HG02571 (cell line): ENCODE measurements around the gene NKX1-1.
"Not testable (repeated sequence)": the region's sequence is repeated elsewhere in the genome, so short reads cannot be mapped to it uniquely, and the experiment has no call there.

Experiments used
- ATAC-seq: cut with Tn5 transposase; IDR thresholded peaks from one replicate; pipeline ENCODE4 v1.9.1; 2021; ENCODE audit warnings: mild to moderate bottlenecking, moderate library complexity; ENCODE audit not compliant: unreplicated experiment

NKX1-1 gene

GRCh38 chr4:1406394-1406980 is at the start of gene NKX1-1:
Gene NKX1-1, minus strand, starts transcription at chr4:1406442. Its CDS starts 0 bp downstream, at chr4:1406442.
- no peak for ATAC-seq

DNA sequence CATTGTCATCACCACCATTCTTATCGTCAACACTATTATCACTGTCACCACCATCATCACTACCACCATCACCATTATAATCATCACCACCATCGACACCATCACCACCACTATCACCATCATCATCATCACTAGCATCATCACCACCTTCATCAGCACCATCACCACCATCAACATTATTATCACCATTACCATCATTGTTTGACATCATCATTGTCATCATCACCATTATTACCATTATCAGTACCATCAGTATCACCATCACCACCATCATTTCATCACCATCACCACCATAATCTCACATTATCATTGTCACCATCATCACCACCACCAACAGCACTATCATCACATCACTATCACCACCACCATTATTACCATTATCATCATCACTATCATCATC is 47.5 kb upstream of the NKX1-1 start:
- no peak for ATAC-seq

GRCh38 chr4:1452431-1453051 is 46.3 kb upstream of the NKX1-1 start:
- no peak for ATAC-seq

GRCh38 chr4:1451752-1452122 is 45.5 kb upstream of the NKX1-1 start:
- no peak for ATAC-seq

- ATAC-seq: no peak
These were observed 45.0 kb upstream of the NKX1-1 start for GRCh38 chr4:1451106-1451751.

DNA sequence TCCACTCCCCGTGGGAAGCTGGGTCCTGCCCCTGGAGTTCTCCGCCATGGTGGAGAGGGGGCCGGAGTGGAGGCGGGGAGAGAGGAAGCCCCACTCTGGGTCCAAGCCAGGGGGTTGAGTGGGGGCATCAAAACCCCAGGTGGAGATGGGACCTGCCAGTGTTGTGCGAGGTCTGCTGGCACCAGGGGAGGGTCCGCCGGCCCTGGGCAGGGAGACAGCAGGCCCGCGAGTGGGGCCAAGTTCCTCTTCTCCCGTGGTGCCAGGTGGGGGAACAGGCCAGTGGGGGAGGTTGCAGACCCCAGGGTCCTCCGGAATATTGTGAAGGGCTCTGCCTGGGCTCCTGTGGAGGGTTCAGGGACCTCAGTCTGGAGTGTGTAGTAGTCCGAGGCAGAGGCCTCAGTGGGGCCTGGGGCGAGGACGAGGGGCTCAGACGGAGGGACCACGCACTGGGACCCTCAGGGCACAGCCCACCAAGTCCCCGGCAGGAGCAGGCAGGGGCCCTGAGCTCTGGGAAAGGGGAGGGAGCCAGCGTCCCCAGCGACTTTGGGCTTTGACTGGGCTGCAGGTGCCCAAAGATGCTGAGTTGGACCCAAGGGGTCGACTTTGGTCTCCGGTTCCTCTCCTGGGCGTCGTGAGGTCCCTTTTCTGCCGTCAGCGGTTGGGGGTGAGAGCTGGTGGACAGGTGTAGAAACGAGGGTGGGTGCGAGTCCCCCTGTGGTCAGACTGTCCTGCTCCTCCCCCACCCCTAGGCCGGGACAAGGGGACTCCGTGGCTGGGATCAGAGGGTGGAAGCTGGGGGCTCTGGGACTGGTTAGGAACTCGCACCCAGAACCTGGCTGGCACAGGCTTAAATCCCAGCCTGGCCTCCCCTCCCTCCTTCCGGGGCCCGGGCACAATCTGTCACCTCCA is 43.8 kb upstream of the NKX1-1 start:
- ATAC-seq: no peak

DNA sequence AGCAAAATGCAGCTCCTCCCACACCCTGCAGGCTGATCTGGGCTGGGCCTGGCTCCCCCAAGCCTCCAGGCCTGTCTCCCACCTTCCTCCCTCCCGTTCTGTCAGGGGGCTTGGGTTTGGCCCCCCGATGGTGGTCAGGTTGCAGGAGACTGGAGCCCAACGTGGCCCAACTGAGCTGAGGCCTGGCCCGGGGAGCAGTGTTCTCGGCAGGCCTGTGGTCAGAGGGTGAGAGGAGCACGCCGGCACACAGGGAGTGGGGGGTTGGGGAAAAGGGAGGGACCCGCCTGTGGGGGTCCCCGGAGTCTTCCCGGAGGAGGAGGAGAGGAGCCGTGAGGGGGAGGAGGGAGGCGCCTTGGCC is 43.2 kb upstream of the NKX1-1 start:
- no peak for ATAC-seq

DNA sequence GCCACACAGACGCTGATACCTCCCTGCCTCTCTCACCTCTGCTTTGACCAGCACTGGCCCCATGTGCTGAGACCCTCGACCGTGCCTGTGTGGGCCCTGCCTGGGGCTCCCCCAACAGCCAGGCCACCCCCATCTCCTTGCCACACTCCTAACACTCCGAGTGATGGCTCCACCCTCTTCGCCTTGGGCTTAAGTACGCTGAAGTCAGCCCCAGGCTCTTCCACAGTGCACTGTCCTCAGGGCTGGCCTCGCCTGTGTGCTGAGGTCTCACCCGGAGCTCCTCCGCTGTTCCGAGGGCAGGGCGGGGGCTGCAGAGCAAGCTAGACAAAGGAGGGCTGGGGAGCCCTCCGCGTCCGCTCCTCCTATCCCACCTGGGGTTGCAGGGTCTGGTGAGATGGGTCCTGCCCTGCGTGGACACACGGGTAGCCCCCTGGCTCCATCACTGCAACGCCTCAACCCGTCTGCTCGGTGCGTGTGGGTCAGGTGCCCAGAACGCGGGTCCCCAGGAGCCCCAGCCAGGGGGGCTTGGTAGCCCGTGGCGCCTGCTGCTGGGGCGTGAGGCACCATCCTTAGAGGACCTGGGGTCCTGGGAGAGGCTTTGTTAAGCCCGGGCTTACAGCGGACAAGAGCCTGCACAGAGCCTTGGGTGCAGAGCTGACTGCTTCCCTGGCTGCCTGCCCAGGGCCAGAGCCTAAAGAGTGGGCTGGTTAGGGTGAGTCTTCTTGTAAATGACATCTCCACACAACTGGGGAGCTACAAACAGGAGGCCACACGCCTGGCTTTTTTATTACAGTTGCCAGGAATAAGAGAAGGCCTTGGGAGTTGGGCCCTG is 42.6 kb upstream of the NKX1-1 start:
- ATAC-seq: no peak

DNA sequence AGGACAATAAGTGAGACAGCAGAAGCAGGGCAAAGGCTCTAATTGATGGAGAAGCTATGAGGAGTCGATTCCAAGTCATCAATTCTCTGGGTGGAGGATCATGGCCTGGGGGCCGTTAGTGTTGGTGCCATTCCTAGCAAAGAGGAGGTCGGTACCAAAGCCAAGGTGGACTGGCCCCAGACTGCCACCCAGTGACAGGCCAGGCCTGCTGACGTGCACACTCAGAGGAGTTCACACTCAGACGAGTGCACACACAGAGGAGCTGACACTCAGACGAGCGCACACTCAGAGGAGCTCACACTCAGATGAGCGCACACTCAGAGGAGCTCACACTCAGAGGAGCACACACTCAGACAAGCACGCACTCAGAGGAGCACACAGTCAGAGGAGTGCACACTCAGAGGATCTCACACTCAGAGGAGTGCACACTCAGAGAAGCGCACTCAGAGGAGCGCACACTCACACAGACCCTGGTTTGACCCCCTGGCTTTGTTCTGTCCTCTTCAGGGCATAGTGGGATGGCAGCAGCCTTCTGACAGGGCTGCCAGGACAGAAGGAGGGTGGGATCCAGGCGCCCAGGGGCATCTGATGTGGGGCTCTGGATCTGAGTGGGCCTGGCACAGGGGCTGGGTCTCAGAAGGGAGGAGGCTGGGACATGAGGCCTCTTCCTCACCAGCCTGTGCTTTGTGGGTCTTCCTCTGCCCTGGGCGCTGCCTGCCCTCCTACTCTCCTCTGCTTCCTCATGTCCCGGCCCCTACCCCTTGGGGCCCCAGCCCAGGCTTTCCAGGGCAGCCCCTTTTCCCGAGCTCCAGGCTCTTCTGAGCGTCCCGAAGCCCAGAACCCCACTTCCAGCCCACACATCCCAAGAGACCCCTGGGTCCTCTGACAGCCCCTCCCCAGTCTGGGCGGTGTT is 41.7 kb upstream of the NKX1-1 start:
- no peak for ATAC-seq

- ATAC-seq: no peak
These were observed 40.5 kb upstream of the NKX1-1 start for GRCh38 chr4:1446502-1447386.

DNA sequence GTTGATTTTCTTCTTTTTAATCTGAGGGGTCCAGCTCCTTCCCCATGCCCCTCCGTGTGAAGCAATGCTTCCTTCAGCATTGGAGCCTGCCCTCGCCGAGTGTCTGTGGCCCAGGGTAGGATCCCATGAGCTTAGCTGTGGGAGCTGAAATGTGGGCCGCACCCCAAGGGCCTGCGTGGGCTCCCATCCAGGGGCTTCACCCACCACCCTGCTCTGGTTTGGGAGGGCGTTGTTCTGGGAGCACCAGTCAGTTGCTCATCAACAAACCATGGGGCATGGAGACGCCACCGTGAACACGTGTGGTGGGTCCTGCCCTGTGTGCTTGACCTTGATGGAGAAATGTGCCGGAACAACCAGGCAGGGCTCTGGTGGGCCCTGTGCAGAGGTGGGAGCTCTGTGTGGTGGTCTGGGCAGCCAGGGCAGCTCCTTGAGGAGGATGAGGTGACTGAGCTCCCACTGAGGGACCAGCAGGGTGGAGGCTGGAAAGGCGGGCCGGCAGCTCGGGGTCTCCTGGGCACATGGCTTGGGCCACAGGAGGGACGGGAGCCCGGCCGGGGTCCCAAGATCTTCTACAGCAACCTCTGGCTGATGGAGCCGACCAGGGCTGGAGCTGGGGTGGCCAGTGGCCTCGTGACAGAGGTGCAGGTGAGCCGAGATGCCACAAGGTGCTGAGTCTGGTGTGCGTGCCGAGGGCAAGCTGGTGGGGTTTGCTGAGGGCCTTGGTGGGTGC is 39.6 kb upstream of the NKX1-1 start:
- no peak for ATAC-seq

DNA sequence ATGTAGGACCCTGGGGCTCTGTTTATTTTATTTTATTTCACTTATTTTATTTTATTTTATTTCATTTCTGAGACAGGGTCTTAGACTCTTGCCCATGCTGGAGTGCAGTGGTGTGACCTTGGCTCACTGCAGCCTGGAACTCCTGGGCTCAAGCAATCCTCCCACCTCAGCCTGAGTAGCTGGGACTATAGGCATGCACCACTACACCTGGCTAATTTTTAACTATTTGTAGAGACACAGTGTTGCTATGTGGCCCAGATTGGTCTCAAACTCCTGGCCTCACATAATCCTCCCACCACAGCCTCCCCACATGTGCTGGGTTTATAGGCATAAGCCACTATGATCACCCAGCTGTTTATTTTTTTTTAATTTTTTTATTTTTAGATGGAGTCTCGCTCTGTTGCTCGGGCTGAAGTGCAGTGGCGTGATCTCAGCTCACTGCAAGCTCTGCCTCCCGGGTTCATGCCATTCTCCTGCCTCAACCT is 37.5 kb upstream of the NKX1-1 start:
- ATAC-seq: not testable (repeated sequence)

DNA sequence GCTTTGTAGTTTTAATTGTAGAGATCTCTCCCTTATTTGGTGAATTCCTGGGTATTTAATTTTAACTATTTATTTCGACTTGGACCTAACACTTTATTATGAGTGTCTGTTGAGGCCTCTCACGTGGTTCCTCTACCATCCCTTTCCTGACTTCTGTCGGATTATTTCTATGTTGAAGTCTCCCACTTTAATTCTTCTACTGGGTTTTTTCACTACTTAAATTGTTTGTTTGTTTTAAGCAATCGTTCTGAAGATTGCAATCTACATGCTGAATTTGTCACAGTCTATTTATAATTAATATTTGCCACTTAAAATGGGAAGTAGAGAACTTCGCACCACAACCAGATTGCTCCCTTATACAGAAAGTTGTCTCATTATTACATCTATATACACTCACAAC is 20.8 kb upstream of the NKX1-1 start:
- ATAC-seq: no peak

GRCh38 chr4:1421657-1422056 is 15.4 kb upstream of the NKX1-1 start:
- no peak for ATAC-seq

GRCh38 chr4:1419708-1420107 is 13.5 kb upstream of the NKX1-1 start:
- no peak for ATAC-seq

DNA sequence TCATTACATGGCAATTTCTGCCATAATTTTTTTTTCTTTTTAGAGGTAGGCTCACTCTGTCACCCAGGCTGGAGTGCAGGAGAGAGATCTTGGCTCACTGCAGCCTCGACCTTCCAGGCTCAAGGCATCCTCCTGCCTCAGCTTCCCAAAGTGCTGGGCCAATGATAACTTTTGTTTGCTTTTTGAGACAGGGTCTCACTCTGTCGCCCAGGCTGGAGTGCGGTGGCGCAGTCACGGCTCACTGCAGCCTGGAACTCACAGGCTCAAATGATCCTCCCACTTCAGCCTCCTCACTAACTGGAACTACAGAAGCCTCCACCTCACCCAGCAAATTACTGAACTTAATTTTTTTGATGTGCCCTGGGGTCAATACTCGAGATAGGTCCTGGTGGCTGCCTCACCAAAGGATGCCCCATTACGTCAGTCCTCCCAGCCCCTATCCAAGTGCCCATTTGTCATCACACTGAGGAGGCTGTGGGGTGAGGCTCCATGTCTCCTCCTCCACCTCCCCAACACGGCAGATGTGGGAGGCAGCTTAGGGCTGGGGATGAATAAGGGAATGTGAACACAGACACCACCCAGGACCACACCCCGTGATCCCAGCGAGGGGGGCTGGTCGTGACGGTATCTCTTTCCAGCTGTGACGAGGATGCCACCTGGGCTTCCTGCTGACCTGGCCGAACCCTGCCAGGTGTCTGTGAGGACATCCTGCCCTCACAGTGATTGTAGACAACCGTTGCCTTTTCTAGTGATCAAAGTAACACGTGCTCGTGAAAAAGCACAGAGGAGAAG is 12.4 kb upstream of the NKX1-1 start:
- ATAC-seq: no peak
